PC-3 (cell line): Measurements from ENCODE around the gene CACNA1C. TPM values are rescaled to one million over a fixed set of nuclear protein-coding genes. Genes with fewer than 3 reads are reported as not detected.
A peak's percentile ranks its signal among the peaks of the same experiment; 100 is the strongest.

Experiments used
- ATAC-seq: fragments of 200-7000 bp; cut with Tn5 transposase; 2 replicates; pipeline ENCODE4 v1.9.1; 2020; ENCODE audit warnings: mild to moderate bottlenecking, moderate library complexity
- BruUV-seq: library from RNA; stranded (reverse); fragments of 400-500 nt; replicated peaks from 2 replicates; lab custom pipeline; 2021; lab: Mats Ljungman, UMichigan
- CTCF ChIA-PET: fragments of 300-600 bp; sonication (Branson Sonifier 250); formaldehyde crosslinking; loops from one replicate; lab custom pipeline; 2022; ENCODE audit warnings: antibody characterized with exemption; lab: Charles Lee
- POLR2A ChIA-PET: fragments of 300-600 bp; sonication (Branson Sonifier 250); formaldehyde crosslinking; loops from one replicate; lab custom pipeline; 2022; ENCODE audit warnings: antibody characterized with exemption; ENCODE audit not compliant: unreplicated experiment; lab: Charles Lee
- DNase-seq: peaks from one replicate; pipeline ENCODE4 v3.0.0-alpha.2; 2015
- H2AFZ ChIP-seq: fragments of 300-600 bp; sonication (generic); 2 replicates; pipeline ENCODE4 v1.6.0; 2016; ENCODE audit warnings: antibody characterized with exemption, low read length
- H3F3A ChIP-seq: fragments of 300-600 bp; sonication (generic); one replicate; pipeline ENCODE4 v1.6.0; 2017; ENCODE audit warnings: antibody characterized with exemption, low read length, control low read depth, mild to moderate bottlenecking; ENCODE audit not compliant: unreplicated experiment
- H3K27ac ChIP-seq: fragments of 300-600 bp; sonication (generic); 2 replicates; pipeline ENCODE4 v1.5.1; 2016; ENCODE audit warnings: mild to moderate bottlenecking, low read length
- H3K27me3 ChIP-seq: fragments of 300-600 bp; sonication (generic); 2 replicates; pipeline ENCODE4 v1.6.1; 2016; ENCODE audit warnings: low read length, mixed read lengths
- H3K36me3 ChIP-seq: fragments of 300-600 bp; sonication (generic); 2 replicates; pipeline ENCODE4 v1.6.1; 2016; ENCODE audit warnings: low read depth, mixed run types, low read length, mixed read lengths
- H3K4me1 ChIP-seq: fragments of 300-600 bp; sonication (generic); 2 replicates; pipeline ENCODE4 v1.5.1; 2016; ENCODE audit warnings: low read length; ENCODE audit not compliant: insufficient read depth
- H3K4me2 ChIP-seq: fragments of 300-600 bp; sonication (generic); 2 replicates; pipeline ENCODE4 v1.6.0; 2016; ENCODE audit warnings: low read length
- H3K4me3 ChIP-seq: fragments of 300-600 bp; sonication (generic); 2 replicates; pipeline ENCODE4 v1.5.1; 2016; ENCODE audit warnings: mild to moderate bottlenecking, low read length, mixed read lengths
- H3K79me2 ChIP-seq: fragments of 300-600 bp; sonication (generic); 2 replicates; pipeline ENCODE4 v1.6.1; 2017; ENCODE audit warnings: low read length, mixed read lengths
- H3K9ac ChIP-seq: fragments of 300-600 bp; sonication (generic); 2 replicates; pipeline ENCODE4 v1.6.0; 2016; ENCODE audit warnings: mild to moderate bottlenecking, low read length
- H3K9me2 ChIP-seq: fragments of 300-600 bp; sonication (generic); replicated peaks from 2 replicates; pipeline ENCODE4 v1.6.1; 2016; ENCODE audit warnings: mixed run types, low read length, mixed read lengths
- H3K9me3 ChIP-seq: fragments of 300-600 bp; sonication (generic); 2 replicates; pipeline ENCODE4 v1.6.1; 2016; ENCODE audit warnings: low read length, mixed read lengths
- H4K20me1 ChIP-seq: fragments of 300-600 bp; sonication (generic); 2 replicates; pipeline ENCODE4 v1.6.1; 2016; ENCODE audit warnings: low read length, mixed read lengths
- CTCF ChIP-seq: fragments of 300-600 bp; sonication (generic); conservative IDR thresholded peaks from 2 replicates; pipeline ENCODE4 v1.5.1; 2017; ENCODE audit warnings: antibody characterized with exemption, low read depth, mild to moderate bottlenecking, low read length
- EZH2 ChIP-seq: fragments of 300-600 bp; sonication (generic); IDR thresholded peaks from one replicate; pipeline ENCODE4 v1.6.1; 2017; ENCODE audit warnings: antibody characterized with exemption, mild to moderate bottlenecking, low read length; ENCODE audit not compliant: unreplicated experiment
- EZH2phosphoT487 ChIP-seq: fragments of 300-600 bp; sonication (generic); IDR thresholded peaks from 2 replicates; pipeline ENCODE4 v1.6.1; 2018; ENCODE audit warnings: mild to moderate bottlenecking, antibody characterized with exemption, low read length, borderline replicate concordance
- intact Hi-C: fragments of 100-400 bp; cut with micrococcal nuclease; formaldehyde crosslinking; loops from 2 replicates; pipeline ENCODE4 v1.9.0; 2023
- total RNA-seq: library from RNA; depleted of rRNA; stranded (reverse); fragments of >200 nt; gene quantifications from 2 replicates; pipeline ENCODE4 v1.2.3, GENCODE V29; 2014

Gene CACNA1C
- total RNA-seq, 1 experiment from 2014 or later: not detected

- ChIA-PET CTCF (no interaction called here), POLR2A (no interaction called here)
- no peak overlapping the region for H3K4me2 ChIP-seq
- no peak overlapping the region for H3K4me3 ChIP-seq
- ATAC-seq (0 out of 2 replicates have a peak, but pooled peaks have one; percentile 35), DNase-seq (peak; percentile 57)
- peaks cover 41% of the 10 kb centered on the region for H3K27me3 ChIP-seq
- H2AFZ ChIP-seq: no peak overlapping the region
- no peaks in the 10 kb centered on the region for H3K4me1 ChIP-seq
- H4K20me1 ChIP-seq: no peaks in the 10 kb centered on the region
- intact Hi-C loops: no loop called here
- TF ChIP-seq EZH2 (no peak), EZH2phosphoT487 (no peak), CTCF (peak; percentile 75)
- no TSS peak for BruUV-seq
- H3K36me3 ChIP-seq: no peaks in the 10 kb centered on the region
- H3K27ac ChIP-seq: no peak overlapping the region
- H3K9ac ChIP-seq: no peak overlapping the region
- H3F3A ChIP-seq: no peaks in the 10 kb centered on the region
- no peaks in the 10 kb centered on the region for H3K9me3 ChIP-seq
- no peaks in the 10 kb centered on the region for H3K79me2 ChIP-seq
- no peaks in the 10 kb centered on the region for H3K9me2 ChIP-seq
Observed at GRCh38 chr12:2291182-2291832, 238.5 kb downstream of the CACNA1C start.

GRCh38 chr12:2291947-2292346, 239.2 kb downstream of the CACNA1C start:
- no peak for ATAC-seq

More at GRCh38 chr12:2291947-2292346, 239.2 kb downstream of the CACNA1C start:
- no peak overlapping the region for H3K4me3 ChIP-seq
- BruUV-seq: no TSS peak
- H3K9me3 ChIP-seq: no peaks in the 10 kb centered on the region
- no peak overlapping the region for H3K27ac ChIP-seq
- H3K36me3 ChIP-seq: no peaks in the 10 kb centered on the region
- no peak for DNase-seq
- no peak overlapping the region for H2AFZ ChIP-seq
- ChIA-PET POLR2A (no interaction called here), CTCF (no interaction called here)
- intact Hi-C loops: no loop called here
- peaks cover 41% of the 10 kb centered on the region for H3K27me3 ChIP-seq
- no peaks in the 10 kb centered on the region for H3K79me2 ChIP-seq
- H3K4me2 ChIP-seq: no peak overlapping the region
- no peaks in the 10 kb centered on the region for H3K9me2 ChIP-seq
- no peaks in the 10 kb centered on the region for H4K20me1 ChIP-seq
- no peaks in the 10 kb centered on the region for H3F3A ChIP-seq
- H3K4me1 ChIP-seq: no peaks in the 10 kb centered on the region
- H3K9ac ChIP-seq: no peak overlapping the region
- no peak for TF ChIP-seq EZH2phosphoT487
- no peak for TF ChIP-seq EZH2
- no peak for TF ChIP-seq CTCF
